Measurements from ENCODE around the gene MCRIP1. TPM values are rescaled to one million over a fixed set of nuclear protein-coding genes. Genes with fewer than 3 reads are reported as not detected.
A peak's percentile ranks its signal among the peaks of the same experiment; 100 is the strongest.

The MCRIP1 gene
- total and polyA plus RNA-seq, 2 of the 8 experiments (the other 6 are each of a cell fraction or from before 2014, with no cell fraction given), result 103 to 151 TPM

- no peak for DNase-seq (ENCODE audit: low read depth in 1 of 2, low spot score in 2 of 2)
- FAIRE-seq, result no peak
- peaks cover 19 to 41% (median 28%) of the 10 kb centered on the region in 4 experiments; a peak in 7 of 8 replicates for H3K36me3 ChIP-seq (ENCODE audit: control insufficient read depth in 2 of 4, insufficient read depth in 4 of 4, low read length in 3 of 4)
- H3K18ac ChIP-seq (ENCODE audit: extremely low read depth, low read length), result no peak overlapping the region
- no peak overlapping the region for H2BK120ac ChIP-seq (replicated peaks; ENCODE audit: low read depth, low read length)
- H3K9me3 ChIP-seq (ENCODE audit: insufficient read depth in 2 of 2, low read depth in 1 of 2, low read length in 1 of 2), result no peaks in the 10 kb centered on the region
- H3K79me2 ChIP-seq (ENCODE audit: control insufficient read depth in 1 of 2, insufficient read depth in 2 of 2, low read length in 2 of 2), result peaks cover 13 to 44% of the 10 kb centered on the region in 2 experiments
- H4K91ac ChIP-seq (replicated peaks; ENCODE audit: insufficient read length, low read length), result peak overlapping the region; percentile 56
- peaks cover 8% of the 10 kb centered on the region for H3K23me2 ChIP-seq (ENCODE audit: low read depth, low read length)
- no peak overlapping the region for H2BK5ac ChIP-seq (ENCODE audit: low read depth, low read length)
- H3K4me2 ChIP-seq (ENCODE audit: insufficient read depth in 1 of 2, low read depth in 2 of 2, low read length in 2 of 2), result peak overlapping the region; percentile 79 to 92; a peak in 2 of 4 replicates
- WGBS, 2 experiments (ENCODE audit: extremely low coverage in 1 of 2, insufficient coverage in 1 of 2, insufficient read length in 1 of 2, insufficient replicate concordance in 2 of 2, low coverage in 1 of 2, low lambda C conversion rate in 2 of 2, missing lambda C conversion rate in 1 of 2), result 89% methylated on average over 20 of the region's 30 CpGs; no CpG with 5 or more reads in 1 of the 2 experiments
- H2AFZ ChIP-seq (ENCODE audit: low read length), result no peak overlapping the region
- H3K56ac ChIP-seq (replicated peaks; ENCODE audit: insufficient read length, low read depth, low read length), result no peak overlapping the region
- no peak overlapping the region for H3K27ac ChIP-seq (ENCODE audit: low read depth, low read length)
- H2BK12ac ChIP-seq (ENCODE audit: low read depth, low read length), result no peak overlapping the region
- peaks cover 0 to 5% (median 5%) of the 10 kb centered on the region in 4 experiments; a peak in 5 of 7 replicates for H3K4me1 ChIP-seq (replicated peaks in 1 of 4; ENCODE audit: control insufficient read depth in 3 of 4, insufficient read depth in 4 of 4, low read length in 3 of 4)
- H4K20me1 ChIP-seq (replicated peaks in 1 of 2; ENCODE audit: control insufficient read depth in 1 of 2, insufficient read depth in 2 of 2, low read length in 2 of 2), result peaks cover 7 to 20% of the 10 kb centered on the region in 2 experiments
- H2BK15ac ChIP-seq (ENCODE audit: low read length), result no peak overlapping the region
- CTCF ChIA-PET (ENCODE audit: partially characterized antibody), result interaction anchor here (0.8 to 2.7 kb wide), 4 partner anchors 11 to 123 kb away, joined by 3 to 18 read pairs (median 6); no protein-coding TSS in a partner anchor
- H3K27me3 ChIP-seq (replicated peaks in 1 of 4; ENCODE audit: control insufficient read depth in 3 of 4, extremely low read depth in 1 of 4, insufficient read depth in 3 of 4, low read length in 3 of 4), result no peaks in the 10 kb centered on the region; a peak in 1 of 7 replicates
- no peak overlapping the region for H2BK20ac ChIP-seq (ENCODE audit: low read length)
- no peak overlapping the region for H3K14ac ChIP-seq (ENCODE audit: insufficient read length)
- peaks cover 17% of the 10 kb centered on the region for H3K79me1 ChIP-seq (ENCODE audit: low read depth, low read length)
- POLR2A ChIA-PET (ENCODE audit: partially characterized antibody), result interaction anchor here (0.9 to 3.6 kb wide), 6 partner anchors 8 to 144 kb away, joined by 3 to 17 read pairs (median 4); partner anchors contain the start of genes ARHGDIA and PPP1R27
- peak overlapping the region in 1 of 4 experiments; percentile 80; a peak in 1 of 8 replicates for H3K4me3 ChIP-seq (ENCODE audit: extremely low read depth in 1 of 4, insufficient read depth in 2 of 4, low read depth in 3 of 4, low read length in 4 of 4)
- no peak overlapping the region for H3K23ac ChIP-seq (ENCODE audit: insufficient read length)
- H2AK5ac ChIP-seq (ENCODE audit: low read depth, low read length), result no peak overlapping the region
- peak overlapping the region; percentile 73; the same call in 1 of the 2 replicates for H4K8ac ChIP-seq (ENCODE audit: extremely low read depth, insufficient read depth, low read length)
- H3K4ac ChIP-seq (replicated peaks; ENCODE audit: insufficient read length, low read depth, low read length), result no peak overlapping the region
- 0 out of 7 replicates have a peak overlapping the region, but pooled peaks of 1 of the 4 experiments have one; percentile 4 for H3K9ac ChIP-seq (replicated peaks in 1 of 4; ENCODE audit: extremely low read depth in 1 of 4, low read depth in 3 of 4, low read length in 3 of 4)
- no peak overlapping the region for H4K5ac ChIP-seq (ENCODE audit: insufficient read length, low read depth, low read length)
- TF ChIP-seq TCF12 (IDR thresholded peaks at IDR 0.05; ENCODE audit: low read depth, low read length) (no peak), MAFK (IDR thresholded peaks at IDR 0.05; ENCODE audit: low read depth, low read length) (no peak), TAF1 (IDR thresholded peaks at IDR 0.05; ENCODE audit: low read depth, low read length) (no peak)
Measured at GRCh38 chr17:81858170-81858966, 25.3 kb upstream of the MCRIP1 start.

Measured in H1 (cell line).